Endothelial cell of umbilical vein (primary cell): ENCODE results near the gene SAMD4B. TPM values are rescaled to one million over a fixed set of nuclear protein-coding genes. Genes with fewer than 3 reads are reported as not detected.

Source experiments
- BruUV-seq: library from RNA; stranded (reverse); fragments of 400-500 nt; replicated peaks from 2 replicates; lab custom pipeline; 2021; lab: Mats Ljungman, UMichigan
- CTCF ChIA-PET: fragments of 300-600, 350-600 bp; sonication (Branson Sonifier 250); formaldehyde crosslinking; loops from one replicate; lab custom pipeline; 2021; ENCODE audit warnings: antibody characterized with exemption, inconsistent platforms; lab: Charles Lee
- POLR2A ChIA-PET: fragments of 300-600, 350-600 bp; sonication (Branson Sonifier 250); formaldehyde crosslinking; loops from one replicate; lab custom pipeline; 2021; ENCODE audit warnings: antibody characterized with exemption, inconsistent platforms; lab: Charles Lee
- DNase-seq: peaks from one replicate; pipeline ENCODE4 v3.0.0-alpha.2; 2011; ENCODE audit warnings: low read depth, low spot score
- FAIRE-seq: peaks from 2 replicates; lab custom pipeline; 2011; peaks lifted over from hg19 to GRCh38; lab: Jason Lieb, UNC
- H2AFZ ChIP-seq: 2 replicates; pipeline ENCODE4 v1.6.0; 2012; ENCODE audit warnings: low read depth, low read length, control low read depth, inconsistent platforms
- H3K27ac ChIP-seq: 2 replicates; pipeline ENCODE4 v1.5.1; 2011; ENCODE audit warnings: low read depth, mild to moderate bottlenecking, control low read depth, low read length, moderate library complexity; ENCODE audit not compliant: insufficient read depth
- H3K27me3 ChIP-seq, 2 experiments: 2 replicates each; pipeline versions ENCODE4 v1.6.0 to v1.6.1; 2011; ENCODE audit warnings: low read length in 2 of 2, mixed read lengths in 1 of 2; ENCODE audit not compliant: control insufficient read depth in 2 of 2, insufficient read depth in 2 of 2
- H3K36me3 ChIP-seq, 2 experiments: 2 replicates in 1 of 2; 3 replicates in 1 of 2; pipeline ENCODE4 v1.5.1; 2011; ENCODE audit warnings: low read length in 2 of 2, mild to moderate bottlenecking in 1 of 2, moderate library complexity in 1 of 2; ENCODE audit not compliant: control insufficient read depth in 2 of 2, insufficient read depth in 2 of 2; ENCODE audit errors: extremely low read depth in 1 of 2
- H3K4me1 ChIP-seq: 3 replicates; pipeline ENCODE4 v1.5.1; 2011; ENCODE audit warnings: mild to moderate bottlenecking, low read length; ENCODE audit not compliant: control insufficient read depth, insufficient read depth; ENCODE audit errors: extremely low read depth
- H3K4me2 ChIP-seq: 2 replicates; pipeline ENCODE4 v1.6.1; 2011; ENCODE audit warnings: low read length, control low read depth, mixed read lengths; ENCODE audit not compliant: insufficient read depth
- H3K4me3 ChIP-seq, 3 experiments: fragments of 200-600 bp in 1 of 3; sonication (generic), shearing (Covaris generic) in 1 of 3; replicated peaks in 1 of 3; 2 replicates each; pipeline ENCODE4 v1.5.1; 2011 to 2016; ENCODE audit warnings: control low read depth in 3 of 3, low read length in 3 of 3, mild to moderate bottlenecking in 2 of 3, inconsistent platforms in 1 of 3, low read depth in 1 of 3, moderate library complexity in 1 of 3; ENCODE audit not compliant: insufficient read depth in 1 of 3
- H3K79me2 ChIP-seq: 2 replicates; pipeline ENCODE4 v1.6.0; 2012; ENCODE audit warnings: low read length, inconsistent platforms; ENCODE audit not compliant: control insufficient read depth, insufficient read depth
- H3K9ac ChIP-seq: replicated peaks from 2 replicates; pipeline ENCODE3; 2011; ENCODE audit warnings: low read length, control low read depth; ENCODE audit not compliant: insufficient read depth; ENCODE audit errors: extremely low read depth
- H3K9me1 ChIP-seq: replicated peaks from 3 replicates; pipeline ENCODE4 v1.6.0; 2011; ENCODE audit warnings: mild to moderate bottlenecking, low read length; ENCODE audit not compliant: control insufficient read depth, insufficient read depth; ENCODE audit errors: extremely low read depth
- H3K9me3 ChIP-seq: replicated peaks from 2 replicates; pipeline ENCODE4 v1.5.1; 2012; ENCODE audit warnings: low read length, inconsistent platforms; ENCODE audit not compliant: control insufficient read depth, insufficient read depth
- H4K20me1 ChIP-seq: replicated peaks from 2 replicates; pipeline ENCODE3; 2011; ENCODE audit warnings: mild to moderate bottlenecking, low read length; ENCODE audit not compliant: control insufficient read depth, insufficient read depth; ENCODE audit errors: extremely low read depth
- CTCF ChIP-seq, 2 donors: IDR thresholded peaks; 1 replicate in 1 of 2; 2 replicates in 1 of 2; pipeline ENCODE4 v1.5.1; 2011; ENCODE audit warnings: low read length in 2 of 2, mild to moderate bottlenecking in 2 of 2, moderate library complexity in 2 of 2, control low read depth in 1 of 2, inconsistent platforms in 1 of 2, low read depth in 1 of 2; ENCODE audit not compliant: insufficient read depth in 1 of 2; ENCODE audit errors: extremely low read depth in 1 of 2
- EZH2 ChIP-seq: IDR thresholded peaks from 2 replicates; pipeline ENCODE4 v1.6.1; 2012; ENCODE audit warnings: borderline replicate concordance, low read depth, mild to moderate bottlenecking, moderate library complexity, low read length, inconsistent platforms; ENCODE audit not compliant: severe bottlenecking
- FOS ChIP-seq: IDR thresholded peaks from 2 replicates; pipeline ENCODE4 v1.6.1; 2011; ENCODE audit warnings: mild to moderate bottlenecking, low read length, moderate library complexity, borderline replicate concordance; ENCODE audit not compliant: insufficient read depth
- GATA2 ChIP-seq: IDR thresholded peaks from 2 replicates; pipeline ENCODE4 v1.7.0; 2011; ENCODE audit warnings: low read depth, mild to moderate bottlenecking, moderate library complexity, mixed read lengths, low read length; ENCODE audit not compliant: insufficient read length, insufficient read depth
- JUN ChIP-seq: IDR thresholded peaks from 2 replicates; pipeline ENCODE4 v1.6.1; 2011; ENCODE audit warnings: borderline replicate concordance, low read depth; ENCODE audit not compliant: insufficient read length, insufficient read depth
- MAX ChIP-seq: IDR thresholded peaks from 2 replicates; pipeline ENCODE4 v1.6.1; 2011; ENCODE audit not compliant: insufficient read depth, insufficient read length
- MYC ChIP-seq: IDR thresholded peaks from one replicate; pipeline ENCODE4 v1.6.1; 2011; ENCODE audit warnings: mild to moderate bottlenecking, low read depth, low read length
- POLR2A ChIP-seq: IDR thresholded peaks from 2 replicates; pipeline ENCODE4 v1.6.1; 2012; ENCODE audit warnings: low read depth, mild to moderate bottlenecking, control low read depth, low read length
- POLR2AphosphoS5 ChIP-seq: IDR thresholded peaks from 2 replicates; pipeline ENCODE4 v1.6.1; 2012; ENCODE audit warnings: low read depth, mild to moderate bottlenecking, control low read depth, low read length, moderate library complexity; ENCODE audit not compliant: insufficient read depth
- dilution Hi-C: fragments of 300-500 bp; cut with MboI; formaldehyde crosslinking; loops from one replicate; pipeline ENCODE4 v1.15.0; 2019; ENCODE audit warnings: low sequenced_read_pairs; ENCODE audit not compliant: extremely low pct_ligation_motif_present
- intact Hi-C: fragments of 100-400 bp; cut with micrococcal nuclease; formaldehyde crosslinking; loops from one replicate; pipeline ENCODE4 v1.10.0; 2022
- polyA plus RNA-seq, 4 experiments: library from polyadenylated mRNA; depleted of rRNA in 3 of 4; stranded (reverse) in 3 of 4; unstranded in 1 of 4; fragments of >200 nt; gene quantifications; 2 replicates each; pipeline versions ENCODE4 v1.2.1 to v1.2.3, GENCODE V29; 2011 to 2012; ENCODE audit warnings: missing spikeins in 1 of 4
- total RNA-seq: library from RNA; stranded (reverse); gene quantifications from 2 replicates; pipeline ENCODE4 v1.2.3, GENCODE V29; 2021

The SAMD4B gene
- total and polyA plus RNA-seq, 2 donors (not counting 3 experiments of a cell fraction or from before 2014, with no cell fraction given): 82.1 to 84.2 TPM

- CTCF ChIA-PET: interaction anchor here (0.6 to 1.4 kb wide), 4 partner anchors 9 to 31 kb away, joined by 3 to 5 read pairs (median 4); no protein-coding TSS in a partner anchor
- H3K9me1 ChIP-seq: no peaks in the 10 kb centered on the region
- BruUV-seq: no TSS peak
- H3K27ac ChIP-seq: no peak overlapping the region
- no peaks in the 10 kb centered on the region for H3K79me2 ChIP-seq
- no peaks in the 10 kb centered on the region for H3K36me3 ChIP-seq
- H3K9me3 ChIP-seq: no peaks in the 10 kb centered on the region
- DNase-seq: no peak
- no peak overlapping the region for H2AFZ ChIP-seq
- TF ChIP-seq CTCF (IDR thresholded peaks at IDR 0.05; ENCODE audit: extremely low read depth in 1 of 2, insufficient read depth in 1 of 2, low read depth in 1 of 2, low read length in 2 of 2) (no peak), EZH2 (no peak), POLR2A (no peak), MYC (no peak)
- no peaks in the 10 kb centered on the region for H3K4me1 ChIP-seq
- H3K27me3 ChIP-seq: peaks cover 3 to 8% of the 10 kb centered on the region in 2 experiments
- H3K9ac ChIP-seq: no peak overlapping the region
- no peak for FAIRE-seq
- H4K20me1 ChIP-seq: no peaks in the 10 kb centered on the region
- POLR2A ChIA-PET: no interaction called here
- intact Hi-C loops: no loop called here
- dilution Hi-C loops: no loop called here
- H3K4me2 ChIP-seq: no peak overlapping the region
- no peak overlapping the region for H3K4me3 ChIP-seq
Measured at GRCh38 chr19:39296906-39297305, 45.3 kb upstream of the SAMD4B start.

GRCh38 chr19:39297931-39298634, 44.1 kb upstream of the SAMD4B start:
- Histone ChIP-seq H3K27me3 (peaks cover 4 to 13% of the 10 kb centered on the region in 2 experiments), H3K9ac (no peak overlapping the region), H3K9me3 (no peaks in the 10 kb centered on the region), H3K9me1 (no peaks in the 10 kb centered on the region), H3K27ac (no peak overlapping the region), H3K4me1 (no peaks in the 10 kb centered on the region), H2AFZ (no peak overlapping the region), H3K4me2 (no peak overlapping the region), H3K36me3 (no peaks in the 10 kb centered on the region), H4K20me1 (no peaks in the 10 kb centered on the region), H3K79me2 (no peaks in the 10 kb centered on the region), H3K4me3 (no peak overlapping the region)
- ChIA-PET POLR2A (no interaction called here), CTCF (no interaction called here)
- intact Hi-C loops: no loop called here
- dilution Hi-C loops: no loop called here
- BruUV-seq: no TSS peak
- DNase-seq (no peak), FAIRE-seq (no peak)
- no peak for TF ChIP-seq MYC
- TF ChIP-seq MAX: no peak
- TF ChIP-seq POLR2A: no peak
- TF ChIP-seq EZH2: no peak
- TF ChIP-seq POLR2AphosphoS5: no peak
- TF ChIP-seq FOS: no peak
- TF ChIP-seq JUN: no peak
- no peak for TF ChIP-seq GATA2
